Hepatocyte (in vitro differentiated cells): ENCODE measurements around the gene EFEMP2. TPM values are rescaled to one million over a fixed set of nuclear protein-coding genes. Genes with fewer than 3 reads are reported as not detected.

Experiments used
- DNase-seq: peaks from one replicate; pipeline ENCODE4 v3.0.0-alpha.2; 2016; ENCODE audit warnings: low spot score
- H2AFZ ChIP-seq: fragments of 200-600 bp; sonication (generic); 2 replicates; pipeline ENCODE4 v1.6.0; 2016; ENCODE audit warnings: antibody characterized with exemption, mild to moderate bottlenecking
- H3K27ac ChIP-seq: fragments of 200-600 bp; sonication (generic); 2 replicates; pipeline ENCODE4 v1.5.1; 2016; ENCODE audit warnings: mild to moderate bottlenecking
- H3K27me3 ChIP-seq: fragments of 200-600 bp; sonication (generic); 2 replicates; pipeline ENCODE4 v1.6.1; 2016
- H3K36me3 ChIP-seq: fragments of 200-600 bp; sonication (generic); replicated peaks from 2 replicates; pipeline ENCODE4 v1.5.1; 2016; ENCODE audit warnings: low read depth; ENCODE audit not compliant: insufficient read depth
- H3K4me1 ChIP-seq: fragments of 200-600 bp; sonication (generic); 2 replicates; pipeline ENCODE4 v1.5.1; 2016; ENCODE audit warnings: mild to moderate bottlenecking, moderate library complexity; ENCODE audit not compliant: insufficient read depth
- H3K4me2 ChIP-seq: fragments of 200-600 bp; sonication (generic); 2 replicates; pipeline ENCODE4 v1.6.0; 2016
- H3K4me3 ChIP-seq: fragments of 200-600 bp; sonication (generic); 2 replicates; pipeline ENCODE4 v1.5.1; 2016; ENCODE audit warnings: mild to moderate bottlenecking
- H3K79me2 ChIP-seq: fragments of 200-600 bp; sonication (generic); 2 replicates; pipeline ENCODE4 v1.6.0; 2017; ENCODE audit warnings: mild to moderate bottlenecking
- H3K9me2 ChIP-seq: fragments of 200-600 bp; sonication (generic); replicated peaks from 2 replicates; pipeline ENCODE4 v1.6.0; 2017; ENCODE audit warnings: mild to moderate bottlenecking; ENCODE audit not compliant: insufficient read depth
- H3K9me3 ChIP-seq: fragments of 200-600 bp; sonication (generic); 2 replicates; pipeline ENCODE4 v1.5.1; 2016; ENCODE audit warnings: low read depth, mild to moderate bottlenecking
- H4K20me1 ChIP-seq: fragments of 200-600 bp; sonication (generic); 2 replicates; pipeline ENCODE4 v1.6.0; 2016; ENCODE audit warnings: mild to moderate bottlenecking; ENCODE audit not compliant: insufficient read depth, poor library complexity, severe bottlenecking
- EZH2 ChIP-seq: fragments of 200-600 bp; sonication (generic); IDR thresholded peaks from 2 replicates; pipeline ENCODE4 v1.6.1; 2016; ENCODE audit warnings: antibody characterized with exemption, mild to moderate bottlenecking, borderline replicate concordance
- EZH2phosphoT487 ChIP-seq: fragments of 200-600 bp; sonication (generic); IDR thresholded peaks from one replicate; pipeline ENCODE4 v1.6.1; 2018; ENCODE audit warnings: antibody characterized with exemption, mild to moderate bottlenecking, low read depth, moderate library complexity; ENCODE audit not compliant: unreplicated experiment, severe bottlenecking
- WGBS: methylation state at CpG from one replicate; pipeline ENCODE4 v1.1.6; 2016; ENCODE audit warnings: low lambda C conversion rate; ENCODE audit errors: missing lambda C conversion rate; 5-methylcytosine and 5-hydroxymethylcytosine counted together
- polyA plus RNA-seq: library from polyadenylated mRNA; unstranded; fragments of >200 nt; fragmentation: Nextera tagmentation; extraction: Ambion mirVana; gene quantifications from 2 replicates; pipeline ENCODE4 v1.2.1, GENCODE V29; 2016
- total RNA-seq: library from RNA; depleted of rRNA; stranded (reverse); fragments of >200 nt; gene quantifications from 2 replicates; pipeline ENCODE4 v1.2.3, GENCODE V29; 2014
- TF ChIP-seq, protein P1 (sequence below): fragments of 200-600 bp; sonication (generic); IDR thresholded peaks from 2 replicates; pipeline ENCODE4 v1.5.1; 2016; ENCODE audit warnings: antibody characterized with exemption, mild to moderate bottlenecking; ENCODE audit not compliant: poor library complexity

Gene EFEMP2
- total and polyA plus RNA-seq, 2 experiments from 2014 or later = 65.2 to 197 TPM

DNA sequence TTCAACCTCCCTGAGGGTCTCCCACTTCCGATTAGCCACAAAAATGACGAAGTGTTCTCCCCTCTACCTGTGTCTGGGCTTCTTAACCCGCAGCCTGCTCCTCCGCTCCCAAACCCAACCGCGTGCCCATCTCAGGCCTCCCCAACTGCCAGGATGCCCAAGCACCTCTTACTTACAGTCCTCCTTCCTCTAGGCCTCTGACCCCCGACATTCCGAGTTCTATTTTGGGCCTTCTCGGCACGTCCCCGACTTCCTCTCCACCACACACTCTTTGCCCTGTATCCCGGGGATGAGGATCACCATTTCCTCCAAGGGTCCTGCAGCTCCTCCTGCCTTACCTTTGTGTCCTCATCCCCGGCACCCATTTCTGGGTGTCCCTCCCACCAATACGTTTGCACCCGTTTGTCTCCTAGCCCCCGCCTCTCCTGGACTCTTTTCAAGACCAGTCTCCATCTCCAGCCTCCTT, 12.8 kb downstream of the EFEMP2 start:
- Histone ChIP-seq H3K27ac (peak overlapping the region; percentile 97), H3K9me2 (no peaks in the 10 kb centered on the region), H3K4me1 (peaks cover 20% of the 10 kb centered on the region), H4K20me1 (peaks cover 25% of the 10 kb centered on the region), H3K27me3 (no peaks in the 10 kb centered on the region), H3K36me3 (no peaks in the 10 kb centered on the region), H3K4me2 (peak overlapping the region; percentile 90), H2AFZ (peak overlapping the region; percentile 34), H3K4me3 (peak overlapping the region; percentile 30), H3K9me3 (no peaks in the 10 kb centered on the region), H3K79me2 (peaks cover 49% of the 10 kb centered on the region)
- TF ChIP-seq, protein P1, sequence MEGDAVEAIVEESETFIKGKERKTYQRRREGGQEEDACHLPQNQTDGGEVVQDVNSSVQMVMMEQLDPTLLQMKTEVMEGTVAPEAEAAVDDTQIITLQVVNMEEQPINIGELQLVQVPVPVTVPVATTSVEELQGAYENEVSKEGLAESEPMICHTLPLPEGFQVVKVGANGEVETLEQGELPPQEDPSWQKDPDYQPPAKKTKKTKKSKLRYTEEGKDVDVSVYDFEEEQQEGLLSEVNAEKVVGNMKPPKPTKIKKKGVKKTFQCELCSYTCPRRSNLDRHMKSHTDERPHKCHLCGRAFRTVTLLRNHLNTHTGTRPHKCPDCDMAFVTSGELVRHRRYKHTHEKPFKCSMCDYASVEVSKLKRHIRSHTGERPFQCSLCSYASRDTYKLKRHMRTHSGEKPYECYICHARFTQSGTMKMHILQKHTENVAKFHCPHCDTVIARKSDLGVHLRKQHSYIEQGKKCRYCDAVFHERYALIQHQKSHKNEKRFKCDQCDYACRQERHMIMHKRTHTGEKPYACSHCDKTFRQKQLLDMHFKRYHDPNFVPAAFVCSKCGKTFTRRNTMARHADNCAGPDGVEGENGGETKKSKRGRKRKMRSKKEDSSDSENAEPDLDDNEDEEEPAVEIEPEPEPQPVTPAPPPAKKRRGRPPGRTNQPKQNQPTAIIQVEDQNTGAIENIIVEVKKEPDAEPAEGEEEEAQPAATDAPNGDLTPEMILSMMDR = no peak
- TF ChIP-seq EZH2 (no peak), EZH2phosphoT487 (no peak)
- no peak for DNase-seq
- 5% methylated on average over 16 of the region's 16 CpGs for WGBS

DNA sequence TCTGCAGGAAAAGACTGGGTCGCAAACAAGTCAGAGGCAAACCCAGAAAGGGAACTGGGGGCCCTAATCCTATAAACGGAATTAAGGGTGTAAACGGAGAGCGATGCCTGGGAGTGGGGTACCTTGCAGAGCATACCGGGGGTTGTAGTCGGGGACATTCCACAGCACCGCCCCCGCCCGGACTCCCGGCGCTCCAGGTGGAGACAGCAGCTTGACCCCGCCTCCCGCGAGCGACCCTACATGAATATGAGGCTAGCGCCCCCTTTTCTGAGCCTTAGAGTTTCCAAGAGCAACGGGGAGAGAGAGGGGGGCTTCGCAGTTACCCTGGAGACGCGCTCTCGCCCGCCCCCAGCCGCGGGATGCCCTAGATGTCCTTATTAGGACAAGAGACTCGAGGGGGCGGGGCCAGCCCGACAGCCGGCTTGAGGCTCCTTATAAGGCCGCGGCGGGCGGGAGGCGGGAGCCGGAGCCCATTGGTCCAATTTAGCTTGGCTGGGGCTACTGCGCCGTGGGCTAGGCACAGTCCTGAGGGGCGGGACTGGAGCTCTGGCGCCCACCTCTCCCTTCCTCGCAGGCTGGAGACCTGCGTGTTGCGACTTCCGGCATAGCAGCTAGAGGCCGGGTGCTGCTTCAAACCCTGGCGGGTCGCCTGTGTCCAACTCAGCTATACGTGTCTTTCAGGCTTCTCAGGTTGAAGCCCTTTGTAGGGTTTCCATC, 13.3 kb downstream of the EFEMP2 start:
- peak overlapping the region; percentile 41 for H3K4me3 ChIP-seq
- peak; percentile 100 for DNase-seq
- no peaks in the 10 kb centered on the region for H3K9me2 ChIP-seq
- H3K27me3 ChIP-seq = no peaks in the 10 kb centered on the region
- peak overlapping the region; percentile 97 for H3K27ac ChIP-seq
- H4K20me1 ChIP-seq = peaks cover 31% of the 10 kb centered on the region
- peak overlapping the region; percentile 34 for H2AFZ ChIP-seq
- no peaks in the 10 kb centered on the region for H3K36me3 ChIP-seq
- peaks cover 25% of the 10 kb centered on the region for H3K4me1 ChIP-seq
- TF ChIP-seq, protein P1 = peak; percentile 16
- TF ChIP-seq EZH2 = no peak
- no peaks in the 10 kb centered on the region for H3K9me3 ChIP-seq
- H3K79me2 ChIP-seq = peaks cover 54% of the 10 kb centered on the region
- H3K4me2 ChIP-seq = peak overlapping the region; percentile 90
- WGBS = 2% methylated on average over 44 of the region's 46 CpGs

DNA sequence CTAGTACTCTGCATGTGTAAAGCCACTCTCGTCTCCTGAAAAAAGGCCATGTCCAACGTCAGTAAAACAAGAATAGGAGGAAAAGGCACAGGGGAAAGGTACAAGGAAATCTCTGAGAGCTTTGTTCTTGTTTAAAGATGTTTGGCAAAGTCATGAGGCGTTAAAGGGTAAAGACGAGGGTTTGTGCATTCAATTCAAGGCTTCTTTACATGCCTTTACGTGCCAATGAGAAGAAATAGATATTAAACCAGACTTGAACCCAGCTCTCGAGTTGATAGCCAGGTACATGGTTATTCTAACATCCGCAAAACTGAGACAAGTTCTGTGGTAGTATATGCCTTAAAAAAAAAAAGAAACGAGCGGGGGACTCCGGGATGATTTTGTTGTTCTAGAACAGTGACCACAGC, 13.9 kb downstream of the EFEMP2 start:
- peak overlapping the region; percentile 90 for H3K4me2 ChIP-seq
- peak overlapping the region; percentile 41 for H3K4me3 ChIP-seq
- H3K36me3 ChIP-seq = no peaks in the 10 kb centered on the region
- no peaks in the 10 kb centered on the region for H3K27me3 ChIP-seq
- H3K79me2 ChIP-seq = peaks cover 54% of the 10 kb centered on the region
- peak overlapping the region; percentile 22 for H2AFZ ChIP-seq
- H3K9me3 ChIP-seq = no peaks in the 10 kb centered on the region
- H3K27ac ChIP-seq = peak overlapping the region; percentile 97
- DNase-seq = no peak
- TF ChIP-seq, protein P1 = no peak
- no peak for TF ChIP-seq EZH2phosphoT487
- no peak for TF ChIP-seq EZH2
- peaks cover 31% of the 10 kb centered on the region for H4K20me1 ChIP-seq
- peaks cover 28% of the 10 kb centered on the region for H3K4me1 ChIP-seq
- no peaks in the 10 kb centered on the region for H3K9me2 ChIP-seq
- 2% methylated on average over 10 of the region's 10 CpGs for WGBS
